Adrenal gland (tissue), 12 donors: Measurements from ENCODE around the gene GAGE10. TPM values are rescaled to one million over a fixed set of nuclear protein-coding genes. Genes with fewer than 3 reads are reported as not detected.

Source experiments
- DNase-seq, 7 donors: peaks; one replicate each; pipeline ENCODE4 v3.0.0-alpha.2; 2019 to 2020
- H3K27ac ChIP-seq, 5 donors: fragments of 200-600 bp; sonication (generic) in 4 of 5; 1 replicate in 3 of 5; 2 replicates in 2 of 5; pipeline versions ENCODE4 v1.5.1 to v1.8.0; 2016 to 2020; ENCODE audit warnings: mild to moderate bottlenecking in 1 of 5
- H3K27me3 ChIP-seq: fragments of 200-600 bp; 2 replicates; pipeline ENCODE4 v1.8.0; 2021
- H3K36me3 ChIP-seq, 2 donors: fragments of 200-600 bp; replicated peaks in 1 of 2; 1 replicate in 1 of 2; 2 replicates in 1 of 2; pipeline versions ENCODE4 v1.5.1 to v1.8.0; 2018 to 2022
- H3K4me1 ChIP-seq, 2 donors: fragments of 200-600 bp; replicated peaks in 1 of 2; 1 replicate in 1 of 2; 2 replicates in 1 of 2; pipeline versions ENCODE4 v1.5.1 to v1.8.0; 2018 to 2021
- H3K4me3 ChIP-seq, 4 donors: fragments of 200-600 bp; sonication (generic) in 3 of 4; one replicate each; pipeline ENCODE4 v1.5.1; 2016 to 2018
- H3K9me3 ChIP-seq, 3 donors: fragments of 200-600 bp; sonication (generic) in 1 of 3; replicated peaks in 1 of 3; 1 replicate in 2 of 3; 2 replicates in 1 of 3; pipeline versions ENCODE4 v1.5.1 to v1.8.0; 2016 to 2021
- POLR2A ChIP-seq, 2 donors: fragments of 450-650 bp; IDR thresholded peaks; one replicate each; pipeline ENCODE4 v1.6.1; 2017; ENCODE audit warnings: antibody characterized with exemption in 2 of 2, mild to moderate bottlenecking in 2 of 2, moderate library complexity in 1 of 2
- WGBS, 4 donors: extraction: QIAGEN DNeasy Blood & Tissue Kit in 2 of 4; methylation state at CpG; one replicate each; pipeline versions ENCODE4 v1.1.5 to v1.1.7; 2013 to 2017; 5-methylcytosine and 5-hydroxymethylcytosine counted together
- intact Hi-C, 2 donors: fragments of 100-400 bp; cut with DNase I; formaldehyde crosslinking; loops; one replicate each; pipeline versions ENCODE4 v1.14.1 to v1.15.0; 2022 to 2023
- polyA plus RNA-seq, 3 donors: library from polyadenylated mRNA; stranded (reverse); fragments of 200-250 nt in 2 of 3; fragments of 350-450 nt in 1 of 3; fragmentation: Illumina TruSeq in 1 of 3; extraction: RNeasy Lipid Tissue Mini Kit (QIAGEN cat#74804) in 1 of 3; gene quantifications; one replicate each; pipeline ENCODE4 v1.2.3, GENCODE V29; 2013 to 2014
- total RNA-seq, 9 donors: library from RNA; depleted of rRNA in 4 of 9; stranded (reverse); fragments of >200 nt in 4 of 9; fragments of 120-200 nt in 1 of 9; fragmentation: NEBNext Ultra II Directional in 1 of 9; extraction: Animal tissue kit (Norgen Biotek cat#: 25700) in 1 of 9; gene quantifications; one replicate each; pipeline versions ENCODE4 v1.1.0 to v1.2.4, GENCODE V29; 2013 to 2023
- TF ChIP-seq, protein P1 (sequence below), 6 experiments: fragments of 450-650 bp in 4 of 6; fragments of 200-600 bp in 2 of 6; sonication (generic) in 1 of 6; IDR thresholded peaks; 1 replicate in 5 of 6; 2 replicates in 1 of 6; pipeline versions ENCODE4 v1.5.1 to v1.8.0; 2016 to 2021; ENCODE audit warnings: antibody characterized with exemption in 6 of 6, mild to moderate bottlenecking in 2 of 6, moderate library complexity in 1 of 6
- donor health status: healthy with polysubstance abuse.
- donor health status: Bipolar disorder and iron deficiency.
- donor health status: DM: yes; HTN: yes; CAD: no.
- donor health status: DM: no; HTN: no; CAD: no.
- donor health status: DM: no; HTN: no; CAD: no.
- donor health status: DM: yes; HTN: yes; CAD: no.

The GAGE10 gene
- total and polyA plus RNA-seq, 12 donors: 0.33 TPM; not detected in 11

DNA sequence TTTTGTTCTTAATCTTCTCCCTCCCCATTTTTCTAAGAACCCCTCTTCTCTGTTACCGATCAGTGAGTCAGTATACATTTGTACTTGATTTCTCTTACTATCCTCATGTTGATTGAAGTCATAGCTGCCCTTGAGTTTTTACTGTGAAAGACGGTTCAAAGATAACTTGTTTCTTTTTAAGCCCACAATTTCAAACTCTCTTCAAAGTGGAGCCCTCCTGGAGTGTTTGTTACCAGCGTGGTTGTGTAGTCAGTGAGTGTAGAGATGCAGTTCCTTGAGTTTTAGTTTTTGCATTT lies 26.0 kb upstream of the GAGE10 start:
- intact Hi-C loops: no loop called here
- H3K27ac ChIP-seq: peak overlapping the region in 1 of 5 donors; percentile 52
- no peaks in the 10 kb centered on the region for H3K4me1 ChIP-seq
- WGBS, 4 donors: 28 to 57% (median 46%) methylated on average over 3 of the region's 3 CpGs
- DNase-seq: no peak
- no peaks in the 10 kb centered on the region for H3K27me3 ChIP-seq
- H3K36me3 ChIP-seq: no peaks in the 10 kb centered on the region
- no peak for TF ChIP-seq POLR2A (IDR thresholded peaks at IDR 0.05)
- TF ChIP-seq, protein P1, sequence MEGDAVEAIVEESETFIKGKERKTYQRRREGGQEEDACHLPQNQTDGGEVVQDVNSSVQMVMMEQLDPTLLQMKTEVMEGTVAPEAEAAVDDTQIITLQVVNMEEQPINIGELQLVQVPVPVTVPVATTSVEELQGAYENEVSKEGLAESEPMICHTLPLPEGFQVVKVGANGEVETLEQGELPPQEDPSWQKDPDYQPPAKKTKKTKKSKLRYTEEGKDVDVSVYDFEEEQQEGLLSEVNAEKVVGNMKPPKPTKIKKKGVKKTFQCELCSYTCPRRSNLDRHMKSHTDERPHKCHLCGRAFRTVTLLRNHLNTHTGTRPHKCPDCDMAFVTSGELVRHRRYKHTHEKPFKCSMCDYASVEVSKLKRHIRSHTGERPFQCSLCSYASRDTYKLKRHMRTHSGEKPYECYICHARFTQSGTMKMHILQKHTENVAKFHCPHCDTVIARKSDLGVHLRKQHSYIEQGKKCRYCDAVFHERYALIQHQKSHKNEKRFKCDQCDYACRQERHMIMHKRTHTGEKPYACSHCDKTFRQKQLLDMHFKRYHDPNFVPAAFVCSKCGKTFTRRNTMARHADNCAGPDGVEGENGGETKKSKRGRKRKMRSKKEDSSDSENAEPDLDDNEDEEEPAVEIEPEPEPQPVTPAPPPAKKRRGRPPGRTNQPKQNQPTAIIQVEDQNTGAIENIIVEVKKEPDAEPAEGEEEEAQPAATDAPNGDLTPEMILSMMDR (IDR thresholded peaks at IDR 0.05): no peak
- no peak overlapping the region for H3K4me3 ChIP-seq
- H3K9me3 ChIP-seq: no peaks in the 10 kb centered on the region

DNA sequence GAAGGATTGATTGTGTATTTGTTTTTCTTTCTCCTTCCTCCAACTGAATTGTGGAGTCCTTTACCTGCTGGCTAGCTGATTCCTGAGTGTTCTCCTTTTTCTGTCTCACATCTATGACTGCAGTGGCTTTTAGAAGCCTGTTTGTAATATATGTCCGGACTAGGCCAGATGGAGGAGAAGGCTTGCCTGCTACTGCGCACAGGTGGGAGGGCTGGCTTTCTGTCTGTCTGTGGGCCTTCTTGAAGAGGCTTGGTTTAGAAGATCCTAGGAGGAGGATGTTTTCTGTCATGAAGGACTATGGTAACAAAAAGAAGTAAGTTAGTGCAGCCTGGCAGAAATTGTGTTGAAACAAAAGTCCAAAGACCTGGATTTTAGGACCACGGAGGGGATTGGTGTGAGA lies 25.4 kb upstream of the GAGE10 start:
- Histone ChIP-seq H3K4me1 (no peaks in the 10 kb centered on the region), H3K9me3 (no peaks in the 10 kb centered on the region), H3K27ac (no peak overlapping the region), H3K27me3 (no peaks in the 10 kb centered on the region), H3K36me3 (no peaks in the 10 kb centered on the region), H3K4me3 (no peak overlapping the region)
- TF ChIP-seq POLR2A (IDR thresholded peaks at IDR 0.05): no peak
- TF ChIP-seq, protein P1 (IDR thresholded peaks at IDR 0.05): no peak
- intact Hi-C loops: no loop called here
- DNase-seq: no peak
- WGBS, 4 donors: 86 to 100% (median 90%) methylated on average over 3 of the region's 3 CpGs

DNA sequence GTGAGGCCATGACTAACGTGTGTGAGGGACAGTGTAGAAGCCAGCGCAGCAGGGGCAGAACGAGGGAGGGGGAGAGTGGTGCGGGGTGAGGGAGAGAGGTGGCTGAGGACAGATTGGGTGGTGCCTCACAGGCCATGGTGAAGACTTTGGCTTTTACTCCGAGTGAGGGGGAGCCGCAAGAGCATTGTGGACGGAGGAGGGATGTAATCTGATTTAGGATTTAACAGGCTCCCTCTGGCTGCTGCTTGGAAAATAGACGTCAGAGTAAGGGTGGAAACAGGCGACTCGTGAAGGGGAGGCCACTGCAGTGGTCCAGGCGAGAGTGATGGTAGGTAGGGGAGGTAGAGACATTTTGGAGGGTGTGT lies 20.8 kb upstream of the GAGE10 start:
- H3K27me3 ChIP-seq: no peaks in the 10 kb centered on the region
- WGBS, 4 donors: 38 to 64% (median 49%) methylated on average over 11 of the region's 11 CpGs
- H3K27ac ChIP-seq: no peak overlapping the region
- H3K9me3 ChIP-seq: no peaks in the 10 kb centered on the region
- no peaks in the 10 kb centered on the region for H3K36me3 ChIP-seq
- intact Hi-C loops: no loop called here
- peak in 1 of 7 donors; percentile 58 for DNase-seq
- no peak for TF ChIP-seq POLR2A (IDR thresholded peaks at IDR 0.05)
- TF ChIP-seq, protein P1 (IDR thresholded peaks at IDR 0.05): peak in 3 of 6 experiments; percentile 16 to 25 (median 18)
- no peak overlapping the region for H3K4me3 ChIP-seq
- no peaks in the 10 kb centered on the region for H3K4me1 ChIP-seq

DNA sequence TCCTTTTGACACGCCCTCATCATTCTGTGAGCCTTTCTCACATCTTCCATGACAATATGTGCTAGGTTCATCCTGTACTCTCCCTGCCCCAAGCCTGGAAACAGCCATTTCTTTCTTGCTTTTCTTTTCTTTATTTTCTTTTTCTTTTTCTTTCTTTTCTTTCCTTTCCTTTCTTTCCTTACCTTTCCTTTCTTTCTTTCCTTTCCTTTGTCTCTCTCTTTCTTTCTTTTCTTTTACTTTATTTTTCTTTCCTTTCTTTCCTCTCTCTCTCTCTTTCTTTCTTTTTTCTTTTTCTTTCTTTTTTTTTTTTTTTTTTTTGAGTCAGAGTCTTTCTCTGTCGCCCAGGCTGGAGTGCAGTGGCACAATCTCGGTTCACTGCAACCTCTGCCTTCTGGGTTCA lies 19.2 kb upstream of the GAGE10 start:
- H3K27ac ChIP-seq: no peak overlapping the region
- H3K4me1 ChIP-seq: no peaks in the 10 kb centered on the region
- no peak for DNase-seq
- no peaks in the 10 kb centered on the region for H3K27me3 ChIP-seq
- TF ChIP-seq POLR2A (IDR thresholded peaks at IDR 0.05): no peak
- TF ChIP-seq, protein P1 (IDR thresholded peaks at IDR 0.05): no peak
- H3K9me3 ChIP-seq: no peaks in the 10 kb centered on the region
- no peak overlapping the region for H3K4me3 ChIP-seq
- WGBS, 4 donors: 80 to 97% (median 90%) methylated on average over 3 of the region's 3 CpGs
- intact Hi-C loops: no loop called here
- H3K36me3 ChIP-seq: no peaks in the 10 kb centered on the region
